Thoracic aorta (tissue), 2 donors: ENCODE measurements around the gene KRTAP4-2. TPM values are rescaled to one million over a fixed set of nuclear protein-coding genes. Genes with fewer than 3 reads are reported as not detected.
"Not testable (repeated sequence)": the region's sequence is repeated elsewhere in the genome, so short reads cannot be mapped to it uniquely, and the experiment has no call there.

Experiments
- ATAC-seq: fragments of 150-250 bp; one replicate; pipeline ENCODE4 v1.8.0; 2017; ENCODE audit warnings: low read depth; ENCODE audit not compliant: insufficient number of reproducible peaks, low FRiP score
- DNase-seq: peaks from one replicate; pipeline ENCODE4 v3.0.0-alpha.2; 2020; ENCODE audit warnings: low spot score
- H3K27ac ChIP-seq, 2 donors: fragments of 200-600 bp; sonication (generic); 1 replicate in 1 of 2; 2 replicates in 1 of 2; pipeline ENCODE4 v1.5.1; 2016; ENCODE audit warnings: mild to moderate bottlenecking in 2 of 2, moderate library complexity in 2 of 2
- H3K27me3 ChIP-seq: fragments of 200-600 bp; sonication (generic); replicated peaks from 2 replicates; pipeline ENCODE4 v1.6.0; 2016; ENCODE audit warnings: mild to moderate bottlenecking; ENCODE audit not compliant: insufficient read depth
- H3K36me3 ChIP-seq: fragments of 200-600 bp; sonication (generic); one replicate; pipeline ENCODE4 v1.5.1; 2016
- H3K4me1 ChIP-seq, 2 donors: fragments of 200-600 bp; sonication (generic); 1 replicate in 1 of 2; 2 replicates in 1 of 2; pipeline versions ENCODE4 v1.5.1 to v1.6.0; 2016; ENCODE audit warnings: low read depth in 2 of 2, mild to moderate bottlenecking in 1 of 2; ENCODE audit not compliant: control insufficient read depth in 1 of 2
- H3K4me3 ChIP-seq: fragments of 200-600 bp; sonication (generic); 2 replicates; pipeline ENCODE4 v1.5.1; 2016; ENCODE audit warnings: mild to moderate bottlenecking
- H3K9me3 ChIP-seq: fragments of 200-600 bp; sonication (generic); 2 replicates; pipeline ENCODE4 v1.5.1; 2016
- CTCF ChIP-seq: fragments of 200-600 bp; sonication (generic); IDR thresholded peaks from one replicate; pipeline ENCODE4 v1.5.1; 2019; ENCODE audit warnings: antibody characterized with exemption
- total RNA-seq, 2 donors: library from RNA; depleted of rRNA; stranded (reverse); fragments of >200 nt; gene quantifications; one replicate each; pipeline versions ENCODE4 v1.1.0 to v1.2.3, GENCODE V29; 2016

KRTAP4-2 gene
- not detected for total RNA-seq

GRCh38 chr17:41177727-41178271, at the start of gene KRTAP4-2:
Gene KRTAP4-2 (minus strand): TSS chr17:41178221. CDS start chr17:41178164, 57 bp downstream.
- Histone ChIP-seq H3K27ac (no peak within 1 kb of the TSS), H3K4me3 (no peak within 1 kb of the TSS), H3K27me3 (no peaks in the 10 kb centered on the region), H3K9me3 (no peaks in the 10 kb centered on the region), H3K4me1 (peaks cover 0 to 14% of the 10 kb centered on the region in 2 donors), H3K36me3 (no peaks in the 10 kb centered on the region)
- no peak for ATAC-seq
- TF ChIP-seq CTCF, result no peak
- no peak for DNase-seq

GRCh38 chr17:41226598-41227095, 48.6 kb upstream of the KRTAP4-2 start, which contains the start of gene KRTAP9-2:
Gene KRTAP9-2 (plus strand): TSS chr17:41226648. CDS start chr17:41226655, 7 bp downstream.
- not testable (repeated sequence) for DNase-seq, H3K36me3 ChIP-seq, H3K9me3 ChIP-seq, H3K4me3 ChIP-seq, H3K27me3 ChIP-seq, ATAC-seq, H3K27ac ChIP-seq, H3K4me1 ChIP-seq

GRCh38 chr17:41226051-41226450, 48.0 kb upstream of the KRTAP4-2 start:
- ATAC-seq (no peak), DNase-seq (no peak)
- Histone ChIP-seq H3K27me3 (no peaks in the 10 kb centered on the region), H3K27ac (no peak overlapping the region), H3K36me3 (no peaks in the 10 kb centered on the region), H3K4me1 (no peaks in the 10 kb centered on the region), H3K9me3 (no peaks in the 10 kb centered on the region), H3K4me3 (no peak overlapping the region)
- no peak for TF ChIP-seq CTCF

- Histone ChIP-seq H3K27me3 (no peaks in the 10 kb centered on the region), H3K9me3 (no peaks in the 10 kb centered on the region), H3K27ac (no peak overlapping the region), H3K4me1 (no peaks in the 10 kb centered on the region), H3K36me3 (no peaks in the 10 kb centered on the region), H3K4me3 (no peak overlapping the region)
- DNase-seq (no peak), ATAC-seq (no peak)
- no peak for TF ChIP-seq CTCF
These were observed 45.8 kb upstream of the KRTAP4-2 start for GRCh38 chr17:41223821-41224220.

GRCh38 chr17:41215681-41216080, 37.7 kb upstream of the KRTAP4-2 start:
- Histone ChIP-seq H3K4me1 (no peaks in the 10 kb centered on the region), H3K9me3 (no peaks in the 10 kb centered on the region), H3K27me3 (no peaks in the 10 kb centered on the region), H3K4me3 (no peak overlapping the region), H3K27ac (no peak overlapping the region), H3K36me3 (no peaks in the 10 kb centered on the region)
- ATAC-seq (no peak), DNase-seq (no peak)
- no peak for TF ChIP-seq CTCF
